Daoy (cell line): ENCODE results near the gene SCO2. TPM values are rescaled to one million over a fixed set of nuclear protein-coding genes. Genes with fewer than 3 reads are reported as not detected.

Experiments used
- DNase-seq: peaks from one replicate; pipeline ENCODE4 v3.0.0-alpha.2; 2015; ENCODE audit warnings: low read depth
- total RNA-seq: library from RNA; depleted of rRNA; stranded (reverse); fragments of >200 nt; shearing (Covaris generic); gene quantifications from 2 replicates; pipeline ENCODE4 v1.2.3, GENCODE V29; 2014

SCO2 gene
- total RNA-seq, 1 experiment from 2014 or later = 9.4 TPM

GRCh38 chr22:50502096-50502495 lies 23.3 kb downstream of the SCO2 start:
- DNase-seq = peak; percentile 0

- DNase-seq = peak; percentile 4
These were observed 24.9 kb downstream of the SCO2 start for GRCh38 chr22:50500452-50500851.

- peak; percentile 77 for DNase-seq
These were observed 27.0 kb downstream of the SCO2 start for GRCh38 chr22:50498322-50498890.

- DNase-seq = peak; percentile 0
These were observed 28.3 kb downstream of the SCO2 start for GRCh38 chr22:50497093-50497492.

GRCh38 chr22:50490531-50491308 lies 34.7 kb downstream of the SCO2 start:
- DNase-seq = peak; percentile 2

GRCh38 chr22:50489363-50490243 lies 35.8 kb downstream of the SCO2 start:
- DNase-seq = peak; percentile 2

GRCh38 chr22:50488886-50489285 lies 36.5 kb downstream of the SCO2 start:
- peak; percentile 0 for DNase-seq

- no peak for DNase-seq
These were observed 37.3 kb downstream of the SCO2 start for GRCh38 chr22:50488006-50488677.

GRCh38 chr22:50487290-50488005 lies 38.0 kb downstream of the SCO2 start:
- no peak for DNase-seq

GRCh38 chr22:50486561-50487289 lies 38.7 kb downstream of the SCO2 start, which contains the start of gene MIOX:
Gene MIOX, plus strand, starts transcription at chr22:50486859. Its CDS starts 39 bp downstream, at chr22:50486898.
- DNase-seq = peak; percentile 29

GRCh38 chr22:50485221-50486131 lies 39.9 kb downstream of the SCO2 start:
- DNase-seq = peak; percentile 59

- DNase-seq = no peak
These were observed 41.2 kb downstream of the SCO2 start for GRCh38 chr22:50483977-50484853.

GRCh38 chr22:50483556-50483955 lies 41.8 kb downstream of the SCO2 start:
- no peak for DNase-seq

GRCh38 chr22:50483106-50483505 lies 42.3 kb downstream of the SCO2 start:
- no peak for DNase-seq

- no peak for DNase-seq
These were observed 43.0 kb downstream of the SCO2 start for GRCh38 chr22:50482107-50483074.

GRCh38 chr22:50481440-50482106 lies 43.8 kb downstream of the SCO2 start, which contains the start of gene ADM2:
Gene ADM2, plus strand, starts transcription at chr22:50481543. Its CDS starts 305 bp downstream, at chr22:50481848.
- no peak for DNase-seq
